C4-2B (cell line): ENCODE data around the gene LGI4.

Experiments used
- H3K27ac ChIP-seq: fragments of 450-650 bp; 2 replicates; pipeline ENCODE4 v1.5.1; 2017
- CTCF ChIP-seq: fragments of 450-650 bp; conservative IDR thresholded peaks from 2 replicates; pipeline ENCODE4 v1.5.1; 2017; ENCODE audit warnings: mild to moderate bottlenecking
- ZFX ChIP-seq: fragments of 450-650 bp; IDR thresholded peaks from 2 replicates; pipeline ENCODE4 v1.6.1; 2017

The LGI4 gene

GRCh38 chr19:35112995-35113688 is 21.7 kb downstream of the LGI4 start:
- no peak overlapping the region for H3K27ac ChIP-seq
- TF ChIP-seq ZFX (no peak), CTCF (no peak)

GRCh38 chr19:35110974-35111373 is 23.9 kb downstream of the LGI4 start:
- TF ChIP-seq ZFX (no peak), CTCF (no peak)
- no peak overlapping the region for H3K27ac ChIP-seq

GRCh38 chr19:35109395-35110112 is 25.3 kb downstream of the LGI4 start:
- no peak overlapping the region for H3K27ac ChIP-seq

GRCh38 chr19:35108730-35109129 is 26.1 kb downstream of the LGI4 start:
- no peak for TF ChIP-seq CTCF
- TF ChIP-seq ZFX, result no peak
- no peak overlapping the region for H3K27ac ChIP-seq

More at GRCh38 chr19:35109395-35110112, 25.3 kb downstream of the LGI4 start:
- TF ChIP-seq CTCF, result no peak
- TF ChIP-seq ZFX, result no peak

GRCh38 chr19:35107545-35107944 is 27.3 kb downstream of the LGI4 start:
- TF ChIP-seq ZFX (no peak), CTCF (no peak)
- H3K27ac ChIP-seq, result no peak overlapping the region

GRCh38 chr19:35106898-35107541 is 27.8 kb downstream of the LGI4 start:
- H3K27ac ChIP-seq, result no peak overlapping the region
- TF ChIP-seq CTCF, result no peak
- no peak for TF ChIP-seq ZFX

GRCh38 chr19:35106291-35106583 is 28.6 kb downstream of the LGI4 start:
- no peak for TF ChIP-seq CTCF
- TF ChIP-seq ZFX, result no peak
- no peak overlapping the region for H3K27ac ChIP-seq
